SK-N-SH treated with all-trans-retinoic acid at 6 μM for 48 hours (cell line): ENCODE results near the gene MZT2A.
"Not testable (repeated sequence)": the region's sequence is repeated elsewhere in the genome, so short reads cannot be mapped to it uniquely, and the experiment has no call there.

Source experiments
- ATAC-seq: fragments of 200-7000 bp; cut with Tn5 transposase; 3 replicates; pipeline ENCODE4 v1.9.1; 2020; ENCODE audit warnings: mild to moderate bottlenecking, moderate library complexity
- ARNTL ChIP-seq: fragments of 450-650 bp; formaldehyde crosslinking; IDR thresholded peaks from 2 replicates; pipeline ENCODE4 v1.5.0; 2020; ENCODE audit warnings: low read depth, mild to moderate bottlenecking, moderate library complexity, borderline replicate concordance
- CREB5 ChIP-seq: fragments of 250-450 bp; sonication (Bioruptor Pico); IDR thresholded peaks from 2 replicates; pipeline ENCODE4 v1.5.1; 2020; ENCODE audit warnings: low read depth, mild to moderate bottlenecking, moderate library complexity
- CSDC2 ChIP-seq: fragments of 250-450 bp; sonication (Bioruptor Pico); IDR thresholded peaks from 2 replicates; pipeline ENCODE4 v1.5.0; 2020; ENCODE audit warnings: mild to moderate bottlenecking, moderate library complexity
- ESRRG ChIP-seq: fragments of 250-450 bp; sonication (Bioruptor Pico); IDR thresholded peaks from 2 replicates; pipeline ENCODE4 v1.6.1; 2021; ENCODE audit warnings: mild to moderate bottlenecking
- GLIS3 ChIP-seq: fragments of 250-450 bp; sonication (Bioruptor Pico); IDR thresholded peaks from 2 replicates; pipeline ENCODE4 v1.5.0; 2020; ENCODE audit warnings: mild to moderate bottlenecking, moderate library complexity
- ISL1 ChIP-seq: fragments of 250-450 bp; sonication (Bioruptor Pico); IDR thresholded peaks from 2 replicates; pipeline ENCODE4 v2.1.2; 2022; ENCODE audit warnings: mild to moderate bottlenecking, moderate library complexity
- POU6F1 ChIP-seq: fragments of 250-450 bp; sonication (Bioruptor Pico); IDR thresholded peaks from 2 replicates; pipeline ENCODE4 v1.8.0; 2021; ENCODE audit warnings: low read depth, mild to moderate bottlenecking, moderate library complexity, borderline replicate concordance
- RARB ChIP-seq: fragments of 250-450 bp; sonication (Bioruptor Pico); IDR thresholded peaks from 2 replicates; pipeline ENCODE4 v1.8.0; 2021; ENCODE audit warnings: mild to moderate bottlenecking, moderate library complexity
- SNAI2 ChIP-seq: fragments of 250-450 bp; sonication (Bioruptor Pico); IDR thresholded peaks from 2 replicates; pipeline ENCODE4 v1.5.0; 2020; ENCODE audit warnings: mild to moderate bottlenecking, moderate library complexity
- TCF4 ChIP-seq: fragments of 250-450 bp; sonication (Bioruptor Pico); IDR thresholded peaks from 2 replicates; pipeline ENCODE4 v1.8.0; 2021; ENCODE audit warnings: mild to moderate bottlenecking, moderate library complexity, borderline replicate concordance
- TOX ChIP-seq: fragments of 250-450 bp; sonication (Bioruptor Pico); IDR thresholded peaks from 2 replicates; pipeline ENCODE4 v1.8.0; 2021; ENCODE audit warnings: mild to moderate bottlenecking, moderate library complexity, borderline replicate concordance
- TSHZ2 ChIP-seq: fragments of 250-450 bp; sonication (Bioruptor Pico); IDR thresholded peaks from 2 replicates; pipeline ENCODE4 v1.5.0; 2020; ENCODE audit warnings: mild to moderate bottlenecking, moderate library complexity
- ZC3H10 ChIP-seq: fragments of 250-450 bp; sonication (Bioruptor Pico); IDR thresholded peaks from 2 replicates; pipeline ENCODE4 v1.5.1; 2021; ENCODE audit warnings: mild to moderate bottlenecking, moderate library complexity
- ZFP30 ChIP-seq: fragments of 450-650 bp; formaldehyde crosslinking; IDR thresholded peaks from 2 replicates; pipeline ENCODE4 v1.5.0; 2022; ENCODE audit warnings: mild to moderate bottlenecking, moderate library complexity
- ZNF565 ChIP-seq: fragments of 450-650 bp; formaldehyde crosslinking; conservative IDR thresholded peaks from 2 replicates; pipeline ENCODE4 v1.5.0; 2020; ENCODE audit warnings: low read depth, mild to moderate bottlenecking, moderate library complexity
- ZNF70 ChIP-seq: fragments of 450-650 bp; formaldehyde crosslinking; IDR thresholded peaks from 2 replicates; pipeline ENCODE4 v1.5.0; 2020; ENCODE audit warnings: mild to moderate bottlenecking, moderate library complexity

The MZT2A gene

GRCh38 chr2:131517106-131517831 lies 25.1 kb upstream of the MZT2A start:
- no peak for ATAC-seq

GRCh38 chr2:131516621-131517020 lies 24.4 kb upstream of the MZT2A start:
- ATAC-seq: peak; percentile 38

More at GRCh38 chr2:131517106-131517831, 25.1 kb upstream of the MZT2A start:
- TF ChIP-seq ZNF70 (CRISPR knock-in tag): no peak
- TF ChIP-seq ZFP30 (CRISPR knock-in tag): no peak

- ATAC-seq: no peak
- no peak for TF ChIP-seq POU6F1 (CRISPR knock-in tag)
- TF ChIP-seq ESRRG (CRISPR knock-in tag): no peak
- no peak for TF ChIP-seq ZNF565 (CRISPR knock-in tag)
- TF ChIP-seq CSDC2 (CRISPR knock-in tag): no peak
- no peak for TF ChIP-seq ZNF70 (CRISPR knock-in tag)
- no peak for TF ChIP-seq TCF4 (CRISPR knock-in tag)
- TF ChIP-seq ARNTL (CRISPR knock-in tag): no peak
- TF ChIP-seq CREB5 (CRISPR knock-in tag): no peak
- TF ChIP-seq TOX (CRISPR knock-in tag): no peak
- TF ChIP-seq RARB (CRISPR knock-in tag): no peak
- no peak for TF ChIP-seq ZC3H10 (CRISPR knock-in tag)
- TF ChIP-seq, all 23 proteins: peak for 0
Observed at GRCh38 chr2:131516011-131516410, 23.8 kb upstream of the MZT2A start.

GRCh38 chr2:131515235-131515634 lies 23.0 kb upstream of the MZT2A start:
- not testable (repeated sequence) for ATAC-seq

GRCh38 chr2:131514408-131515166 lies 22.4 kb upstream of the MZT2A start:
- ATAC-seq: not testable (repeated sequence)

- not testable (repeated sequence) for ATAC-seq
Observed at GRCh38 chr2:131511969-131512870, 20.0 kb upstream of the MZT2A start.

GRCh38 chr2:131511291-131511968 lies 19.2 kb upstream of the MZT2A start:
- ATAC-seq: 0 out of 3 replicates have a peak, but pooled peaks have one; percentile 12

GRCh38 chr2:131509615-131510014 lies 17.4 kb upstream of the MZT2A start:
- no peak for ATAC-seq
- TF ChIP-seq TCF4 (CRISPR knock-in tag) (no peak), SNAI2 (CRISPR knock-in tag) (no peak), ISL1 (CRISPR knock-in tag) (no peak), TSHZ2 (CRISPR knock-in tag) (no peak), ARNTL (CRISPR knock-in tag) (no peak), GLIS3 (CRISPR knock-in tag) (no peak), CREB5 (CRISPR knock-in tag) (no peak), POU6F1 (CRISPR knock-in tag) (no peak)
